PFSK-1 (cell line): ENCODE measurements around the gene RIN2.

Experiments
- FOXP2 ChIP-seq: optimal IDR thresholded peaks from 2 replicates; pipeline ENCODE3; 2011; ENCODE audit warnings: borderline replicate concordance, control low read depth, inconsistent platforms; ENCODE audit not compliant: insufficient read depth; ENCODE audit errors: extremely low read length, extremely low read depth
- POLR2AphosphoS5 ChIP-seq: IDR thresholded peaks from 2 replicates; pipeline ENCODE4 v1.6.1; 2012; ENCODE audit warnings: low read depth, mild to moderate bottlenecking, control low read depth, low read length, moderate library complexity
- REST ChIP-seq, 2 experiments: IDR thresholded peaks; 2 replicates each; pipeline versions ENCODE4 v1.6.1 to v1.8.0; 2011 to 2012; ENCODE audit warnings: low read depth in 2 of 2, low read length in 2 of 2, control low read depth in 1 of 2, inconsistent platforms in 1 of 2, mild to moderate bottlenecking in 1 of 2, moderate library complexity in 1 of 2; ENCODE audit not compliant: insufficient read depth in 1 of 2
- SIN3A ChIP-seq: IDR thresholded peaks from 2 replicates; pipeline ENCODE4 v1.6.1; 2012; ENCODE audit warnings: mild to moderate bottlenecking, low read length, moderate library complexity, borderline replicate concordance; ENCODE audit not compliant: insufficient read depth
- TAF1 ChIP-seq: IDR thresholded peaks from 2 replicates; pipeline ENCODE4 v1.6.1; 2012; ENCODE audit warnings: low read length, control low read depth, borderline replicate concordance; ENCODE audit not compliant: insufficient read depth

Gene RIN2

GRCh38 chr20:19730706-19731105 lies 27.4 kb upstream of the RIN2 start:
- TF ChIP-seq SIN3A (no peak), POLR2AphosphoS5 (no peak), REST (IDR thresholded peaks at IDR 0.05; ENCODE audit: insufficient read depth in 1 of 2, low read depth in 2 of 2, low read length in 2 of 2) (no peak), TAF1 (no peak), FOXP2 (no peak)

GRCh38 chr20:19734811-19735210 lies 23.2 kb upstream of the RIN2 start:
- TF ChIP-seq SIN3A (no peak), REST (IDR thresholded peaks at IDR 0.05; ENCODE audit: insufficient read depth in 1 of 2, low read depth in 2 of 2, low read length in 2 of 2) (no peak), POLR2AphosphoS5 (no peak)

GRCh38 chr20:19735446-19735845 lies 22.6 kb upstream of the RIN2 start:
- TF ChIP-seq POLR2AphosphoS5 (0 out of 2 replicates have a peak, but pooled peaks have one; percentile 16), TAF1 (no peak), FOXP2 (peak; percentile 64), REST (IDR thresholded peaks at IDR 0.05; ENCODE audit: insufficient read depth in 1 of 2, low read depth in 2 of 2, low read length in 2 of 2) (peak in 1 of 2 experiments; percentile 49; a peak in 1 of 4 replicates), SIN3A (no peak)

- TF ChIP-seq TAF1: no peak
- no peak for TF ChIP-seq FOXP2
- no peak for TF ChIP-seq REST (IDR thresholded peaks at IDR 0.05; ENCODE audit: insufficient read depth in 1 of 2, low read depth in 2 of 2, low read length in 2 of 2)
- TF ChIP-seq SIN3A: no peak
- TF ChIP-seq POLR2AphosphoS5: no peak
Measured at GRCh38 chr20:19737025-19737424, 21.0 kb upstream of the RIN2 start.

- TF ChIP-seq TAF1: no peak
- TF ChIP-seq SIN3A: no peak
- no peak for TF ChIP-seq FOXP2
- TF ChIP-seq REST (IDR thresholded peaks at IDR 0.05; ENCODE audit: insufficient read depth in 1 of 2, low read depth in 2 of 2, low read length in 2 of 2): no peak
- no peak for TF ChIP-seq POLR2AphosphoS5
Measured at GRCh38 chr20:19738951-19739350, 19.1 kb upstream of the RIN2 start.
